Measurements from ENCODE around the gene XRCC5. TPM values are rescaled to one million over a fixed set of nuclear protein-coding genes. Genes with fewer than 3 reads are reported as not detected.

The XRCC5 gene
- total RNA-seq, 1 experiment from 2014 or later, result 618 TPM

- no peaks in the 10 kb centered on the region for H3K79me1 ChIP-seq (ENCODE audit: insufficient read depth, low read depth, low read length, poor library complexity, severe bottlenecking)
- TF ChIP-seq CTCF (conservative IDR thresholded peaks at IDR 0.05), result no peak
- H3K79me2 ChIP-seq (ENCODE audit: insufficient read depth, low read length), result no peaks in the 10 kb centered on the region
- no peaks in the 10 kb centered on the region for H3K9me3 ChIP-seq (ENCODE audit: control insufficient read depth, low read depth, low read length)
- H3K36me3 Mint-ChIP-seq (ENCODE audit: insufficient read depth in 1 of 3, low read depth in 3 of 3), result no peaks in the 10 kb centered on the region
- H3K4me2 ChIP-seq (ENCODE audit: insufficient read depth, insufficient read length, low read length), result no peak overlapping the region
- no peak overlapping the region for H3K23ac ChIP-seq (ENCODE audit: insufficient read length, low read depth, low read length)
- no peak overlapping the region for H4K91ac ChIP-seq (ENCODE audit: insufficient read length, low read depth, low read length)
- no peak overlapping the region for H2BK12ac ChIP-seq (ENCODE audit: insufficient read length, low read depth, low read length)
- H4K20me1 ChIP-seq (ENCODE audit: control insufficient read depth, insufficient read depth, insufficient read length), result no peaks in the 10 kb centered on the region
- no peak overlapping the region for H2BK20ac ChIP-seq (ENCODE audit: low read depth, low read length, poor library complexity, severe bottlenecking)
- H3K14ac ChIP-seq (ENCODE audit: insufficient read depth, low read length), result no peak overlapping the region
- H4K5ac ChIP-seq (ENCODE audit: insufficient read length, low read depth, low read length), result no peak overlapping the region
- no peaks in the 10 kb centered on the region for H3K9me3 Mint-ChIP-seq
- no peak overlapping the region for H2BK5ac ChIP-seq (ENCODE audit: insufficient read length, low read length)
- no peak overlapping the region for H2AK5ac ChIP-seq (ENCODE audit: insufficient read length, low read length)
- H2BK15ac ChIP-seq (ENCODE audit: low read depth, low read length), result no peak overlapping the region
- H3K27ac ChIP-seq (ENCODE audit: insufficient read length, low read depth, low read length), result no peak overlapping the region
- H3K4me3 Mint-ChIP-seq, result no peak overlapping the region
- H3K27me3 Mint-ChIP-seq (ENCODE audit: low read depth), result no peaks in the 10 kb centered on the region
- no peak overlapping the region for H2BK120ac ChIP-seq (ENCODE audit: low read depth, low read length, poor library complexity, severe bottlenecking)
- no peaks in the 10 kb centered on the region; a peak in 1 of 4 replicates for H3K4me1 Mint-ChIP-seq
- DNase-seq, result no peak
- no peak overlapping the region for H3K27ac Mint-ChIP-seq
- H3K9ac ChIP-seq (ENCODE audit: extremely low read depth, insufficient read length, low read length), result no peak overlapping the region
- WGBS (ENCODE audit: extremely low coverage, insufficient read length, low lambda C conversion rate), result no CpG with 5 or more reads among the region's 4 CpGs
- no peak overlapping the region for H3K4ac ChIP-seq (ENCODE audit: low read depth, low read length)
- no peak overlapping the region for H2AFZ ChIP-seq (ENCODE audit: low read length)
- H3T11ph ChIP-seq (ENCODE audit: low read length), result no peak overlapping the region
- no peaks in the 10 kb centered on the region for H3K23me2 ChIP-seq (ENCODE audit: insufficient read length, low read depth, low read length, poor library complexity, severe bottlenecking)
- H3K18ac ChIP-seq (ENCODE audit: insufficient read length, low read depth, low read length), result no peak overlapping the region
- no peak overlapping the region for H3K56ac ChIP-seq (ENCODE audit: insufficient read length, low read depth, low read length)
- H3K27me3 ChIP-seq (ENCODE audit: insufficient read depth, low read length), result no peaks in the 10 kb centered on the region
- no peak overlapping the region for H4K8ac ChIP-seq (replicated peaks; ENCODE audit: insufficient read length, low read depth, low read length)
- H3K4me1 ChIP-seq (ENCODE audit: insufficient read depth, low read length), result no peaks in the 10 kb centered on the region
Observed at GRCh38 chr2:216220976-216221375, 111.8 kb downstream of the XRCC5 start.
